ENCODE results near the gene SLC44A3. TPM values are rescaled to one million over a fixed set of nuclear protein-coding genes. Genes with fewer than 3 reads are reported as not detected.

Gene SLC44A3
- total and polyA plus RNA-seq, 9 donors: 1.1 to 31.3 (median 3.3) TPM

- Histone ChIP-seq H3K9me3 (no peaks in the 10 kb centered on the region), H3K4me3 (peak overlapping the region; percentile 40), H3K36me3 (no peaks in the 10 kb centered on the region), H3K4me1 (ENCODE audit: insufficient read depth) (peaks cover 6% of the 10 kb centered on the region), H3K27ac (peak overlapping the region in 1 of 2 donors; percentile 50), H3K27me3 (no peaks in the 10 kb centered on the region)
- 17 to 19% (median 18%) methylated on average over 21 of the region's 21 CpGs for WGBS, 3 donors
- TF ChIP-seq CTCF (IDR thresholded peaks at IDR 0.05): peak; percentile 87 to 98 (median 98)
- TF ChIP-seq EP300 (IDR thresholded peaks at IDR 0.05): no peak
- peak; percentile 87 to 92 (median 90) for DNase-seq
- intact Hi-C loops (cut with DNase I): loop anchor here in 3 of 4 donors (2.0 to 10.0 kb wide), 6 partner anchors 72 to 380 kb away; partner anchors contain the start of genes CNN3 (in 2 of the 3) and RWDD3 (in 1 of the 3)
Measured at GRCh38 chr1:94854458-94855306, 34.5 kb downstream of the SLC44A3 start.

- Histone ChIP-seq H3K9me3 (no peaks in the 10 kb centered on the region), H3K36me3 (no peaks in the 10 kb centered on the region), H3K4me1 (ENCODE audit: insufficient read depth) (peaks cover 6% of the 10 kb centered on the region), H3K27me3 (no peaks in the 10 kb centered on the region), H3K27ac (no peak overlapping the region), H3K4me3 (no peak overlapping the region)
- intact Hi-C loops (cut with DNase I): loop anchor here in 3 of 4 donors (2.0 to 10.0 kb wide), 3 partner anchors 71 to 379 kb away; partner anchors contain the start of genes CNN3 (in 1 of the 3) and RWDD3 (in 1 of the 3)
- TF ChIP-seq EP300 (IDR thresholded peaks at IDR 0.05) (no peak), POLR2A (IDR thresholded peaks at IDR 0.05) (no peak), CTCF (IDR thresholded peaks at IDR 0.05) (no peak)
- DNase-seq: no peak
- WGBS, 3 donors: 66 to 78% (median 76%) methylated on average over 2 of the region's 2 CpGs
Measured at GRCh38 chr1:94855307-94855700, 35.1 kb downstream of the SLC44A3 start.

GRCh38 chr1:94856004-94856403 is 35.8 kb downstream of the SLC44A3 start:
- no peaks in the 10 kb centered on the region for H3K27me3 ChIP-seq
- no peaks in the 10 kb centered on the region for H3K9me3 ChIP-seq
- DNase-seq: no peak
- TF ChIP-seq EP300 (IDR thresholded peaks at IDR 0.05) (no peak), POLR2A (IDR thresholded peaks at IDR 0.05) (no peak), CTCF (IDR thresholded peaks at IDR 0.05) (no peak)
- H3K4me1 ChIP-seq (ENCODE audit: insufficient read depth): peaks cover 6% of the 10 kb centered on the region
- no peak overlapping the region for H3K27ac ChIP-seq
- no peaks in the 10 kb centered on the region for H3K36me3 ChIP-seq
- 94 to 95% (median 94%) methylated on average over 5 of the region's 5 CpGs for WGBS, 3 donors
- no peak overlapping the region for H3K4me3 ChIP-seq
- intact Hi-C loops (cut with DNase I): loop anchor here in 1 of 4 donors (10.0 kb wide), 1 partner anchor 379 kb away; the partner anchor contains the start of gene RWDD3

- H3K36me3 ChIP-seq: no peaks in the 10 kb centered on the region
- TF ChIP-seq POLR2A (IDR thresholded peaks at IDR 0.05) (no peak), CTCF (IDR thresholded peaks at IDR 0.05) (no peak), EP300 (IDR thresholded peaks at IDR 0.05) (no peak)
- no peak overlapping the region for H3K27ac ChIP-seq
- no peaks in the 10 kb centered on the region for H3K9me3 ChIP-seq
- intact Hi-C loops (cut with DNase I): loop anchor here in 1 of 4 donors (10.0 kb wide), 1 partner anchor 378 kb away; the partner anchor contains the start of gene RWDD3
- peaks cover 6% of the 10 kb centered on the region for H3K4me1 ChIP-seq (ENCODE audit: insufficient read depth)
- no peak for DNase-seq
- H3K4me3 ChIP-seq: no peak overlapping the region
- no peaks in the 10 kb centered on the region for H3K27me3 ChIP-seq
- WGBS, 3 donors: 93 to 95% (median 93%) methylated on average over 3 of the region's 3 CpGs
Measured at GRCh38 chr1:94856868-94857267, 36.7 kb downstream of the SLC44A3 start.

All from ovary (tissue), 9 donors.